Panc1 (cell line): ENCODE results near the gene STPG4. TPM values are rescaled to one million over a fixed set of nuclear protein-coding genes. Genes with fewer than 3 reads are reported as not detected.

Experiments
- ATAC-seq: fragments of 200-7000 bp; cut with Tn5 transposase; 2 replicates; pipeline ENCODE4 v1.9.1; 2020; ENCODE audit warnings: mild to moderate bottlenecking, moderate library complexity
- BruUV-seq: library from RNA; stranded (reverse); fragments of 400-500 nt; replicated peaks from 2 replicates; lab custom pipeline; 2021; lab: Mats Ljungman, UMichigan
- CTCF ChIA-PET: fragments of 300-600 bp; sonication (Branson Sonifier 250); formaldehyde crosslinking; loops from one replicate; lab custom pipeline; 2022; ENCODE audit warnings: antibody characterized with exemption; lab: Charles Lee
- POLR2A ChIA-PET: fragments of 300-600 bp; sonication (Branson Sonifier 250); formaldehyde crosslinking; loops from one replicate; lab custom pipeline; 2022; ENCODE audit warnings: antibody characterized with exemption; lab: Charles Lee
- DNase-seq: peaks from one replicate; pipeline ENCODE4 v3.0.0-alpha.2; 2010; ENCODE audit warnings: low read depth, low spot score
- H3K27ac ChIP-seq: 2 replicates; pipeline ENCODE4 v1.5.1; 2011; ENCODE audit warnings: mild to moderate bottlenecking, low read length, inconsistent platforms
- H3K27me3 ChIP-seq: fragments of 200-500 bp; sonication (Bioruptor generic); 2 replicates; pipeline ENCODE4 v1.6.0; 2014; ENCODE audit warnings: low read length, inconsistent platforms; ENCODE audit not compliant: control insufficient read depth, insufficient read depth
- H3K36me3 ChIP-seq: fragments of 200-500 bp; sonication (Bioruptor generic); 2 replicates; pipeline ENCODE4 v1.5.1; 2014; ENCODE audit warnings: inconsistent platforms, mild to moderate bottlenecking, low read length, moderate library complexity; ENCODE audit not compliant: control insufficient read depth, insufficient read depth
- H3K4me1 ChIP-seq: 2 replicates; pipeline ENCODE4 v1.5.1; 2011; ENCODE audit warnings: inconsistent platforms, mild to moderate bottlenecking, low read length, moderate library complexity; ENCODE audit not compliant: control insufficient read depth, insufficient read depth
- H3K4me3 ChIP-seq, 2 experiments: 2 replicates each; pipeline ENCODE4 v1.5.1; 2011 to 2012; ENCODE audit warnings: low read depth in 2 of 2, low read length in 2 of 2, mild to moderate bottlenecking in 2 of 2, inconsistent platforms in 1 of 2, moderate library complexity in 1 of 2
- H3K9me3 ChIP-seq: fragments of 200-500 bp; sonication (Bioruptor generic); 2 replicates; pipeline ENCODE4 v1.5.1; 2014; ENCODE audit warnings: low read depth, mild to moderate bottlenecking, inconsistent platforms, low read length, moderate library complexity; ENCODE audit not compliant: control insufficient read depth, insufficient read depth
- POLR2AphosphoS5 ChIP-seq: IDR thresholded peaks from 2 replicates; pipeline ENCODE4 v1.6.1; 2012; ENCODE audit warnings: mild to moderate bottlenecking, low read depth, low read length, moderate library complexity
- REST ChIP-seq, 2 experiments: IDR thresholded peaks; 2 replicates each; pipeline ENCODE4 v1.6.1; 2011 to 2012; ENCODE audit warnings: low read depth in 2 of 2, control low read depth in 1 of 2, low read length in 1 of 2, mild to moderate bottlenecking in 1 of 2, moderate library complexity in 1 of 2; ENCODE audit not compliant: insufficient read depth in 1 of 2
- SIN3A ChIP-seq: IDR thresholded peaks from 2 replicates; pipeline ENCODE4 v1.6.1; 2012; ENCODE audit warnings: low read depth, mild to moderate bottlenecking, low read length, moderate library complexity, borderline replicate concordance; ENCODE audit not compliant: insufficient read depth
- TCF7L2 ChIP-seq: IDR thresholded peaks from 2 replicates; pipeline ENCODE4 v1.6.1; 2011; ENCODE audit warnings: mild to moderate bottlenecking, low read depth, low read length, inconsistent platforms
- in situ Hi-C: cut with HindIII; loops from 2 replicates; pipeline ENCODE4 v1.10.0; 2016; ENCODE audit warnings: low sequenced_read_pairs, low pct_unique_long_range_greater_than_20kb
- intact Hi-C: fragments of 100-400 bp; cut with micrococcal nuclease; formaldehyde crosslinking; loops from one replicate; pipeline ENCODE4 v1.10.0; 2022; ENCODE audit not compliant: unreplicated experiment
- total RNA-seq: library from RNA; stranded (reverse); gene quantifications from one replicate; pipeline ENCODE4 v1.2.1, GENCODE V29; 2021; ENCODE audit not compliant: unreplicated experiment
- TF ChIP-seq, protein P1 (sequence below): fragments of 450-650 bp; IDR thresholded peaks from 2 replicates; pipeline ENCODE4 v1.5.1; 2017; ENCODE audit warnings: mild to moderate bottlenecking

Gene STPG4
- total RNA-seq, 1 experiment from 2014 or later: 0.36 TPM

- no peak overlapping the region for H3K4me3 ChIP-seq
- ATAC-seq (no peak), DNase-seq (no peak)
- H3K36me3 ChIP-seq: no peaks in the 10 kb centered on the region
- BruUV-seq: no TSS peak
- no peaks in the 10 kb centered on the region for H3K27me3 ChIP-seq
- ChIA-PET CTCF (no interaction called here), POLR2A (no interaction called here)
- in situ Hi-C loops: no loop called here
- H3K27ac ChIP-seq: no peak overlapping the region
- no peak for TF ChIP-seq SIN3A
- H3K9me3 ChIP-seq: no peaks in the 10 kb centered on the region
- intact Hi-C loops: no loop called here
- peaks cover 10% of the 10 kb centered on the region for H3K4me1 ChIP-seq
Observed at GRCh38 chr2:47204691-47205090, 49.6 kb upstream of the STPG4 start.

DNA sequence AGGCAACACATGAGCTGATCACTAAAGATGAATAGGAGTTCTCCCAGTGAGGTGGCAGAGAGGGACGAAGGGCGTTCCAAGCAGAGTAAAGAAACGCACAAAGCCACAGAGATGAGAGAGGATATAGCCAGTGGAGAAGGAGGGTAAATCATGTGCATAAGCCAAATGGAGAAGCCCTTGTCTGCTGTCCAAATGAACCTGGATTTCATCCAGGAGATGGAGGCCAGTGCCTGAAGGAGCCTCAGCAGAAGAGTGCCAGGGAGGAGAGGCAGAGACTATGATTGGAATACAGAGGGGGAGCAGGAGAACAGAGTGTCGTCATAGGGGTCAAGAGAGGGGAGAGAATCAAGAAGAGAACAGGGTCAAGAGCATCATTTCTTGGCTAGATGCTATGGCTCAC, 48.9 kb upstream of the STPG4 start:
- POLR2A ChIA-PET: interaction anchor here (0.7 kb wide), 1 partner anchor 44 kb away, joined by 3 read pairs; no protein-coding TSS in a partner anchor
- H3K27me3 ChIP-seq: no peaks in the 10 kb centered on the region
- ATAC-seq: no peak
- H3K36me3 ChIP-seq: no peaks in the 10 kb centered on the region
- in situ Hi-C loops (no loop called here), intact Hi-C loops (no loop called here)
- DNase-seq: no peak
- no peaks in the 10 kb centered on the region for H3K9me3 ChIP-seq
- no TSS peak for BruUV-seq
- CTCF ChIA-PET: no interaction called here
- H3K4me3 ChIP-seq: no peak overlapping the region
- H3K4me1 ChIP-seq: peaks cover 10% of the 10 kb centered on the region
- H3K27ac ChIP-seq: no peak overlapping the region
- TF ChIP-seq REST (IDR thresholded peaks at IDR 0.05; ENCODE audit: insufficient read depth in 1 of 2, low read depth in 2 of 2, low read length in 1 of 2): no peak
- TF ChIP-seq, protein P1, sequence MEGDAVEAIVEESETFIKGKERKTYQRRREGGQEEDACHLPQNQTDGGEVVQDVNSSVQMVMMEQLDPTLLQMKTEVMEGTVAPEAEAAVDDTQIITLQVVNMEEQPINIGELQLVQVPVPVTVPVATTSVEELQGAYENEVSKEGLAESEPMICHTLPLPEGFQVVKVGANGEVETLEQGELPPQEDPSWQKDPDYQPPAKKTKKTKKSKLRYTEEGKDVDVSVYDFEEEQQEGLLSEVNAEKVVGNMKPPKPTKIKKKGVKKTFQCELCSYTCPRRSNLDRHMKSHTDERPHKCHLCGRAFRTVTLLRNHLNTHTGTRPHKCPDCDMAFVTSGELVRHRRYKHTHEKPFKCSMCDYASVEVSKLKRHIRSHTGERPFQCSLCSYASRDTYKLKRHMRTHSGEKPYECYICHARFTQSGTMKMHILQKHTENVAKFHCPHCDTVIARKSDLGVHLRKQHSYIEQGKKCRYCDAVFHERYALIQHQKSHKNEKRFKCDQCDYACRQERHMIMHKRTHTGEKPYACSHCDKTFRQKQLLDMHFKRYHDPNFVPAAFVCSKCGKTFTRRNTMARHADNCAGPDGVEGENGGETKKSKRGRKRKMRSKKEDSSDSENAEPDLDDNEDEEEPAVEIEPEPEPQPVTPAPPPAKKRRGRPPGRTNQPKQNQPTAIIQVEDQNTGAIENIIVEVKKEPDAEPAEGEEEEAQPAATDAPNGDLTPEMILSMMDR: no peak
- no peak for TF ChIP-seq TCF7L2
- TF ChIP-seq SIN3A: no peak
- no peak for TF ChIP-seq POLR2AphosphoS5

- ATAC-seq: peak; percentile 53
- H3K4me3 ChIP-seq: no peak overlapping the region
- no peaks in the 10 kb centered on the region for H3K36me3 ChIP-seq
- intact Hi-C loops (no loop called here), in situ Hi-C loops (no loop called here)
- ChIA-PET POLR2A (no interaction called here), CTCF (interaction anchor here (0.6 kb wide), 1 partner anchor 187 kb away, joined by 3 read pairs; no protein-coding TSS in a partner anchor)
- no TSS peak for BruUV-seq
- no peak for DNase-seq
- H3K27me3 ChIP-seq: no peaks in the 10 kb centered on the region
- TF ChIP-seq, protein P1: no peak
- no peak for TF ChIP-seq SIN3A
- TF ChIP-seq TCF7L2: no peak
- no peak for TF ChIP-seq POLR2AphosphoS5
- no peak for TF ChIP-seq REST (IDR thresholded peaks at IDR 0.05; ENCODE audit: insufficient read depth in 1 of 2, low read depth in 2 of 2, low read length in 1 of 2)
- H3K4me1 ChIP-seq: peaks cover 10% of the 10 kb centered on the region
- H3K9me3 ChIP-seq: no peaks in the 10 kb centered on the region
- peak overlapping the region; percentile 8; the same call in 1 of the 2 replicates for H3K27ac ChIP-seq
Observed at GRCh38 chr2:47201224-47201623, 46.1 kb upstream of the STPG4 start.
